Nephron (organoid): ENCODE results near the gene EPGN.

Source experiments
- H3K27ac Mint-ChIP-seq, 3 experiments: 2 replicates each; pipeline ENCODE4 v1.8.0; 2020; ENCODE audit warnings: mixed read lengths in 3 of 3, mild to moderate bottlenecking in 2 of 3, moderate library complexity in 1 of 3
- H3K27me3 Mint-ChIP-seq: 2 replicates; pipeline ENCODE4 v1.8.0; 2021; ENCODE audit warnings: low read depth, mild to moderate bottlenecking, moderate library complexity, mixed read lengths
- H3K36me3 Mint-ChIP-seq: 2 replicates; pipeline ENCODE4 v1.8.0; 2020; ENCODE audit warnings: low read depth, mixed read lengths
- H3K4me1 Mint-ChIP-seq: 2 replicates; pipeline ENCODE4 v1.8.0; 2020; ENCODE audit warnings: mixed read lengths
- H3K4me3 Mint-ChIP-seq, 3 experiments: 2 replicates each; pipeline ENCODE4 v1.8.0; 2020; ENCODE audit warnings: mild to moderate bottlenecking in 3 of 3, mixed read lengths in 3 of 3, moderate library complexity in 2 of 3
- H3K9me3 Mint-ChIP-seq: 2 replicates; pipeline ENCODE4 v1.8.0; 2020; ENCODE audit warnings: mixed read lengths
- TF ChIP-seq, protein P1 (sequence below), 3 experiments: fragments of 200-600 bp; sonication (generic); IDR thresholded peaks; one replicate each; pipeline ENCODE4 v1.5.0; 2021; ENCODE audit warnings: antibody characterized with exemption in 3 of 3; ENCODE audit not compliant: unreplicated experiment in 3 of 3

Gene EPGN

DNA sequence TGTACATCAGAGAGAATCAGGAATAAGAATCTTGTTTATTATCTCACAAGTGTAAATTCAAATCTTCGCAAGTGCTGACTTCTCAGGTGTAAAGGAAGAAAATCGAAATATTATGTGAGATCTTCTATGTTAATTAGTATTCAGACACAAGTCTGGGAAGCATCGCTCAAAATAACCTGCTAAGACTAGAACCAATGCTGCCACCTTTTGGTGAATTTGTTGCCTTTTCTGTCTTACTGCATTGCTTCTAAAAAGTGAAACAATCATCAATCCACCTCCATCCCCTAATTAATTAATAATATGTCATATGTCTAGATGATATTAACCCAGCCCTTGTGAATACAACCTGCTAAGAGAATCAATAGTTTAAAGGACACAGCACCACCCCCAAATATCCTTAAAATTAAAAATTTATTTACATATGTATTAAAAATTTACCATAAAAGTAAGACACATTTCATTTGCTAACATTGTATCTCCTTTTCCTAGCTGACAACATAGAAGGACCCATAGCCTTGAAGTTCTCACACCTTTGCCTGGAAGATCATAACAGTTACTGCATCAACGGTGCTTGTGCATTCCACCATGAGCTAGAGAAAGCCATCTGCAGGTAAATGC, 3.5 kb downstream of the EPGN start:
- Mint-ChIP-seq H3K36me3 (no peaks in the 10 kb centered on the region), H3K9me3 (no peaks in the 10 kb centered on the region)

DNA sequence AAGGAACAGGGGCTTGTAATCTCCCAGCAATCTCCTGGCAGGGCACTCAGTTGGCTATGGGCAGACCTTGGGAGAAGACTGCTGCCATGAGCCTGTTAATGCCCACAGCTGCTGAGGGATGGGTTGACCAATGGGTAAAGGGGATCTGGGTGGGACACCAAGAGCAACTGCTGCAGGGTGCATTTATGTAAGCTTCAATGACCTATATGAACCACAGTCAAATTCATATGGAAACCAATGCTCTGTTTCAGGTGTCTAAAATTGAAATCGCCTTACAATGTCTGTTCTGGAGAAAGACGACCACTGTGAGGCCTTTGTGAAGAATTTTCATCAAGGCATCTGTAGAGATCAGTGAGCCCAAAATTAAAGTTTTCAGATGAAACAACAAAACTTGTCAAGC, 6.1 kb downstream of the EPGN start:
- TF ChIP-seq, protein P1, sequence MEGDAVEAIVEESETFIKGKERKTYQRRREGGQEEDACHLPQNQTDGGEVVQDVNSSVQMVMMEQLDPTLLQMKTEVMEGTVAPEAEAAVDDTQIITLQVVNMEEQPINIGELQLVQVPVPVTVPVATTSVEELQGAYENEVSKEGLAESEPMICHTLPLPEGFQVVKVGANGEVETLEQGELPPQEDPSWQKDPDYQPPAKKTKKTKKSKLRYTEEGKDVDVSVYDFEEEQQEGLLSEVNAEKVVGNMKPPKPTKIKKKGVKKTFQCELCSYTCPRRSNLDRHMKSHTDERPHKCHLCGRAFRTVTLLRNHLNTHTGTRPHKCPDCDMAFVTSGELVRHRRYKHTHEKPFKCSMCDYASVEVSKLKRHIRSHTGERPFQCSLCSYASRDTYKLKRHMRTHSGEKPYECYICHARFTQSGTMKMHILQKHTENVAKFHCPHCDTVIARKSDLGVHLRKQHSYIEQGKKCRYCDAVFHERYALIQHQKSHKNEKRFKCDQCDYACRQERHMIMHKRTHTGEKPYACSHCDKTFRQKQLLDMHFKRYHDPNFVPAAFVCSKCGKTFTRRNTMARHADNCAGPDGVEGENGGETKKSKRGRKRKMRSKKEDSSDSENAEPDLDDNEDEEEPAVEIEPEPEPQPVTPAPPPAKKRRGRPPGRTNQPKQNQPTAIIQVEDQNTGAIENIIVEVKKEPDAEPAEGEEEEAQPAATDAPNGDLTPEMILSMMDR (IDR thresholded peaks at IDR 0.05; ENCODE audit: unreplicated experiment in 3 of 3) = no peak
- Mint-ChIP-seq H3K36me3 (no peaks in the 10 kb centered on the region), H3K9me3 (no peaks in the 10 kb centered on the region), H3K4me1 (no peaks in the 10 kb centered on the region), H3K27me3 (no peaks in the 10 kb centered on the region), H3K27ac (no peak overlapping the region), H3K4me3 (no peak overlapping the region)

More for the DNA sequence above, 3.5 kb downstream of the EPGN start:
- Mint-ChIP-seq H3K4me3 (no peak overlapping the region), H3K4me1 (no peaks in the 10 kb centered on the region), H3K27me3 (no peaks in the 10 kb centered on the region), H3K27ac (no peak overlapping the region)
- TF ChIP-seq, protein P1 (IDR thresholded peaks at IDR 0.05; ENCODE audit: unreplicated experiment in 3 of 3) = peak; percentile 70 to 81 (median 74)

GRCh38 chr4:74314944-74315343, 6.7 kb downstream of the EPGN start:
- Mint-ChIP-seq H3K27me3 (no peaks in the 10 kb centered on the region), H3K9me3 (no peaks in the 10 kb centered on the region), H3K36me3 (no peaks in the 10 kb centered on the region), H3K27ac (no peak overlapping the region), H3K4me1 (no peaks in the 10 kb centered on the region), H3K4me3 (no peak overlapping the region)
- TF ChIP-seq, protein P1 (IDR thresholded peaks at IDR 0.05; ENCODE audit: unreplicated experiment in 3 of 3) = no peak

- H3K4me3 Mint-ChIP-seq = no peak overlapping the region
Observed at GRCh38 chr4:74315376-74315775, 7.1 kb downstream of the EPGN start.

DNA sequence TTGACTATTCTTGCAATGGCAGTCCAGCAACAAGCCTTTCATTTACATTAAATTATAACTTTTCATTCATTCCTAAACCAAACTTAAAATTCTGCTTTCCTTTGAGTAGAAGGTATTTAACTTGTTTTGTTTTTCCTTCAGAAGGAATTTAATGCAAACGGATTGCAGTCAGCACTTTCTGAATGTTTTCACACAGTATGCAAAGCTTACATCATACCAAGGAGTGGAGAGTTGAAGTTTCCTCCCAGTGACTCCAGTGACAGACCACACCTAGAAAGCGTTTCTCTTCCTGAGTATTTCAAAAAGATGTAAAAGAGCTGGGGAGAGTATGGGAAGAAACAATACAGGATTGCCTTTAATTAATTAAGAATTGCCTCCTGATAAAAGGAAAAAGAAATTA, 8.1 kb downstream of the EPGN start:
- H3K9me3 Mint-ChIP-seq = no peaks in the 10 kb centered on the region
- no peaks in the 10 kb centered on the region for H3K36me3 Mint-ChIP-seq
- H3K27ac Mint-ChIP-seq = no peak overlapping the region
- H3K4me1 Mint-ChIP-seq = no peaks in the 10 kb centered on the region
- H3K4me3 Mint-ChIP-seq = no peak overlapping the region
- TF ChIP-seq, protein P1 (IDR thresholded peaks at IDR 0.05; ENCODE audit: unreplicated experiment in 3 of 3) = no peak
- no peaks in the 10 kb centered on the region for H3K27me3 Mint-ChIP-seq

More at GRCh38 chr4:74315376-74315775, 7.1 kb downstream of the EPGN start:
- Mint-ChIP-seq H3K36me3 (no peaks in the 10 kb centered on the region), H3K27me3 (no peaks in the 10 kb centered on the region), H3K9me3 (no peaks in the 10 kb centered on the region), H3K4me1 (no peaks in the 10 kb centered on the region), H3K27ac (no peak overlapping the region)
- TF ChIP-seq, protein P1 (IDR thresholded peaks at IDR 0.05; ENCODE audit: unreplicated experiment in 3 of 3) = no peak

- H3K27me3 Mint-ChIP-seq = no peaks in the 10 kb centered on the region
- no peaks in the 10 kb centered on the region for H3K9me3 Mint-ChIP-seq
- H3K4me3 Mint-ChIP-seq = no peak overlapping the region
- H3K4me1 Mint-ChIP-seq = no peaks in the 10 kb centered on the region
- TF ChIP-seq, protein P1 (IDR thresholded peaks at IDR 0.05; ENCODE audit: unreplicated experiment in 3 of 3) = no peak
- no peaks in the 10 kb centered on the region for H3K36me3 Mint-ChIP-seq
- H3K27ac Mint-ChIP-seq = no peak overlapping the region
Observed at GRCh38 chr4:74317616-74318246, 9.5 kb downstream of the EPGN start.
